Measurements from ENCODE around the gene BTBD1. TPM values are rescaled to one million over a fixed set of nuclear protein-coding genes. Genes with fewer than 3 reads are reported as not detected.
A peak's percentile ranks its signal among the peaks of the same experiment; 100 is the strongest.
"Not testable (repeated sequence)": the region's sequence is repeated elsewhere in the genome, so short reads cannot be mapped to it uniquely, and the experiment has no call there.

BTBD1 gene
- total RNA-seq, 6 donors from 2014 or later = 39.4 to 84.2 (median 57.4) TPM

GRCh38 chr15:83087576-83087975 lies 20.5 kb upstream of the BTBD1 start:
- no peaks in the 10 kb centered on the region for H3K27me3 ChIP-seq
- no peaks in the 10 kb centered on the region for H3K36me3 ChIP-seq
- H3K27ac ChIP-seq = no peak overlapping the region
- no peaks in the 10 kb centered on the region for H3K9me3 ChIP-seq
- ATAC-seq (ENCODE audit: low FRiP score in 2 of 2) = no peak
- H3K4me1 ChIP-seq = peaks cover 7 to 8% (median 7%) of the 10 kb centered on the region in 4 donors
- DNase-seq = no peak
- TF ChIP-seq POLR2A (IDR thresholded peaks at IDR 0.05) (no peak), EP300 (IDR thresholded peaks at IDR 0.05) (no peak), POLR2AphosphoS5 (IDR thresholded peaks at IDR 0.05) (no peak), CTCF (IDR thresholded peaks at IDR 0.05) (no peak)
- WGBS, 2 donors = 70 to 79% methylated on average over 2 of the region's 2 CpGs
- H3K4me3 ChIP-seq = no peak overlapping the region

DNA sequence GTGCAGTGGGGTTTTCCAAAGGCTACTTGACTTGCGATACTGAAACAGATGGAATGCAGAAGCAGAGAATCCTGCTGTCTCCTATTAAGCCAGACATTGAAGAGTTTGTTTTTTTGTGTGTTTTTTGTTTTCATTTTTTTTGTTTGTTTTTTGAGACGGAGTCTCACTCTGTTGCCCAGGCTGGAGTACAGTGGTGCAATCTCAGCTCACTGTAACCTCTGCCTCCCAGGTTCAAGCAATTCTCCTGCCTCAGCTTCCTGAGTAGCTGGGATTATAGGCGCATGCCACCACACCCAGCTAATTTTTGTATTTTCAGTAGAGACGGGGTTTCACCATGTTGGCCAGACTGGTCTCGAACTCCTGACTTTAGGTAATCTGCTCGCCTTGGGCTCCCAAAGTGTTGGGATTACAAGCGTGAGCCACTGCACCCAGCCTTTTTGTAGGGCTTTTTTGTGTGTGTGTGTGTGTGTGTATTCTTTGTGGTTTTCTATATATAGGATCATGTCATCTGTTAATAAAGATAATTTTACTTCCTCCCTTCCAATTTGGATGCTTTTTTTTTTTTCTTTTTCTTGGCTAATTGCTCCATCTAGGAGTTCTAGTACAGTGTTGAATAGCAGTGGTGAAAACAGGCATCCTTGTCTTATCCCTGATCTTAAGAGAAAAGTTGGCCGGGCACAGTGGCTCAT lies 19.0 kb upstream of the BTBD1 start:
- not testable (repeated sequence) for H3K27ac ChIP-seq; H3K4me3 ChIP-seq; H3K27me3 ChIP-seq; ATAC-seq (ENCODE audit: low FRiP score in 2 of 2); DNase-seq; H3K9me3 ChIP-seq; H3K36me3 ChIP-seq; H3K4me1 ChIP-seq
- 88 to 90% methylated on average over 8 of the region's 8 CpGs for WGBS, 2 donors

DNA sequence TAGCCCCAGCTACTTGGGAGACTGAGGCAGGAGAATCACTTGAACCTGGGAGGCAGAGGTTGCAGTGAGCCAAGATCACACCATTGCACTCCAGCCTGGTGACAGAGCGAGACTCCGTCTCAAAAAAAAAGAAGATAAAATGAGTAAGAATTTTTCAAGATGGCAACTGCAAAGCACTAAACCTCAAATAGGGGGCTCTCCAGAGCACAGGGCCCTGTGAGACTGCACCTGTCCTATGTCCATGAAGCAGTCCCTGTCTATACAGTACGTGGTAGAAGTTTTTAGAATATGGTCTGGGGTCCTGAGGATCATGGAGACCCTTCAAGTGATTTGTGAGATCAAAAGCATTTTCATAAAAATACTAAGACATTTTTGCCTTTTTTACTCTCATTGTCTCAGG lies 18.4 kb upstream of the BTBD1 start:
- H3K27ac ChIP-seq; H3K36me3 ChIP-seq; H3K9me3 ChIP-seq; DNase-seq; H3K4me1 ChIP-seq; H3K4me3 ChIP-seq; H3K27me3 ChIP-seq; ATAC-seq (ENCODE audit: low FRiP score in 2 of 2): not testable (repeated sequence)
- WGBS, 2 donors = 86 to 91% methylated on average over 3 of the region's 3 CpGs

DNA sequence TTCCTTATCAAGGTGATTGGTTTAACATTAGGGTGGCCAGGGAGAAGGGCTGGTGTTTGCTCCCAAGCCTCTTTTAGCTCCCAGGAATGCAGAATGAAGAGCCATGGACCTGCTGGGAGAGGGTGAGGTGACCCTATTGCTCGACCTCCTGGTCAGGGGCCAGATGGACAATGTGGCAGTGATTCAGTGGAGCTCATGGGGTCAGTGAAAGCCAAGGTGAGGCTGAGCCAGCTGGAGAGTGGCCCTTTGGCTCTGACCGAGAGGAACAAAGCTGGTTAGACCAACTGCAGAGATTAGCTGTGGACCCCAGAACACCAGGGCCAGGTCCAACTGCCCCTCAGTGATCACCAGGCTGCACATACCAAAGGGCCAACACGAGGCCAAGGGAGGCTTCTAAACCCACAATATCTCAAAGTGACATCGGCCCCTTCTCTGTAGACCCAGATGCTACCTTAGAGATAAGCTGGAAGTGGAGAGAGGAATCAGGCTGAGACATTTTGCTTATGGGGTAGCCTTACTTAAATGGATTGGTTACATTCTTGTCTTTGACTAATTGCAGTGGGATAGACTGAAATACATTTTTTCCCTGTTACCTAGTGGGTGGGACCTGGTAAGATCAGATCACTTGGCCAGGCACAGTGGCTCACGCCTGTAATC lies 15.8 kb upstream of the BTBD1 start:
- Histone ChIP-seq H3K27ac (no peak overlapping the region), H3K4me1 (no peaks in the 10 kb centered on the region), H3K9me3 (no peaks in the 10 kb centered on the region), H3K36me3 (no peaks in the 10 kb centered on the region), H3K4me3 (no peak overlapping the region), H3K27me3 (no peaks in the 10 kb centered on the region)
- WGBS, 2 donors = 71 to 77% methylated on average over 3 to 5 of the region's 5 CpGs
- no peak for DNase-seq
- TF ChIP-seq CTCF (IDR thresholded peaks at IDR 0.05) (no peak), POLR2AphosphoS5 (IDR thresholded peaks at IDR 0.05) (no peak), EP300 (IDR thresholded peaks at IDR 0.05) (no peak)
- ATAC-seq (ENCODE audit: low FRiP score in 2 of 2) = peak in 1 of 2 donors; percentile 26

DNA sequence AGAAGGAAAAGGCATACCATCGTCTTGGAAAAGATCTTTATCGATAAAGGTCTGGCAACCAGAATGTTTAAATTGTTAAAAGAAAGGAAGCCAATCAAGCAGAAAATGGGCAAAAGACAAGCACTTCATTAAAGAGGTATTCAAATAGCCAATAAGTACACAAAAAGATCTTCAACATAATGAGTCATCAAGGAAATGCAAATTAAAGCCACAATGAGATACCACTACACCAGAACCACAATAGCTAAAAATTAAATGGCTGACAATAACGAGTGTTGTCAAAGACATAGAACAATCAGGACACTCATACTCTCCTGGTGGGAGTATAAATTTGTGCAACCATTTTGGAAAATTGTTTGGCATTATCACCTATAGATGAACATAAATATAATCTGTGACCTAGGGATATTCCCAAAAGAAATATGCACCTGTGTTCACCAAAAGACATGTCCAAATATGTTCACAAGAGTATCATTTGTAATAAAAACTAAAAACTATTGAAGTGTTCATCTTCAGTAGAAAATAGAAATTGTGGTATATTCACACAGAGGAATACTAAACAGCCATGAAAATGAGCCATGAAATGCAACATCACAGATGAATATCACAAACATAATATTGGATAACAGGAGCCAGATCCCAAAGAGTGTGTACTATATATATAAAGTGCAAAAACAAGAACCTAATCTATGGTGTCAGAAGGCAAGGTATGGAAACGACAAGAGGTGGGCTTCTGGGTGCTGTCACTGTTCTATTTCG lies 14.4 kb upstream of the BTBD1 start:
- Histone ChIP-seq H3K4me1 (no peaks in the 10 kb centered on the region), H3K27me3 (no peaks in the 10 kb centered on the region), H3K9me3 (no peaks in the 10 kb centered on the region), H3K4me3 (no peak overlapping the region), H3K27ac (no peak overlapping the region), H3K36me3 (no peaks in the 10 kb centered on the region)
- DNase-seq (no peak), ATAC-seq (ENCODE audit: low FRiP score in 2 of 2) (no peak)
- WGBS, 2 donors = 74 to 76% methylated on average over 5 of the region's 5 CpGs
- no peak for TF ChIP-seq EP300 (IDR thresholded peaks at IDR 0.05)
- no peak for TF ChIP-seq CTCF (IDR thresholded peaks at IDR 0.05)
- no peak for TF ChIP-seq POLR2AphosphoS5 (IDR thresholded peaks at IDR 0.05)
- no peak for TF ChIP-seq POLR2A (IDR thresholded peaks at IDR 0.05)

All from upper lobe of left lung (tissue), 6 donors.